Coronary artery (tissue), 2 donors: ENCODE measurements around the gene CHPT1.
"Not testable (repeated sequence)": the region's sequence is repeated elsewhere in the genome, so short reads cannot be mapped to it uniquely, and the experiment has no call there.

Source experiments
- DNase-seq: peaks from one replicate; pipeline ENCODE4 v3.0.0-alpha.2; 2017; ENCODE audit warnings: low spot score
- H3K27ac ChIP-seq, 2 donors: fragments of 200-600 bp; sonication (generic); one replicate each; pipeline ENCODE4 v1.5.1; 2016 to 2019
- H3K4me3 ChIP-seq: fragments of 200-600 bp; sonication (generic); 2 replicates; pipeline ENCODE4 v1.5.1; 2016; ENCODE audit warnings: mild to moderate bottlenecking, moderate library complexity
- CTCF ChIP-seq: fragments of 200-600 bp; sonication (generic); IDR thresholded peaks from one replicate; pipeline ENCODE4 v1.5.1; 2019; ENCODE audit warnings: antibody characterized with exemption

The CHPT1 gene

GRCh38 chr12:101654442-101654841 lies 43.0 kb upstream of the CHPT1 start:
- no peak for TF ChIP-seq CTCF
- H3K4me3 ChIP-seq: no peak overlapping the region
- H3K27ac ChIP-seq: no peak overlapping the region
- DNase-seq: no peak

- H3K27ac ChIP-seq: no peak overlapping the region
- H3K4me3 ChIP-seq: no peak overlapping the region
- no peak for TF ChIP-seq CTCF
Measured at GRCh38 chr12:101655393-101655792, 42.0 kb upstream of the CHPT1 start.

GRCh38 chr12:101660662-101661061 lies 36.8 kb upstream of the CHPT1 start:
- not testable (repeated sequence) for H3K27ac ChIP-seq, H3K4me3 ChIP-seq, DNase-seq

More at GRCh38 chr12:101655393-101655792, 42.0 kb upstream of the CHPT1 start:
- no peak for DNase-seq

GRCh38 chr12:101663298-101663697 lies 34.1 kb upstream of the CHPT1 start:
- DNase-seq: no peak
- Histone ChIP-seq H3K4me3 (no peak overlapping the region), H3K27ac (no peak overlapping the region)
- no peak for TF ChIP-seq CTCF

- no peak overlapping the region for H3K4me3 ChIP-seq
- no peak overlapping the region for H3K27ac ChIP-seq
- DNase-seq: no peak
- TF ChIP-seq CTCF: no peak
Measured at GRCh38 chr12:101664992-101665391, 32.4 kb upstream of the CHPT1 start.

- no peak for DNase-seq
- H3K4me3 ChIP-seq: no peak overlapping the region
- no peak for TF ChIP-seq CTCF
- H3K27ac ChIP-seq: no peak overlapping the region
Measured at GRCh38 chr12:101666052-101666728, 31.2 kb upstream of the CHPT1 start.

- H3K27ac ChIP-seq: no peak overlapping the region
- no peak overlapping the region for H3K4me3 ChIP-seq
- no peak for TF ChIP-seq CTCF
- DNase-seq: no peak
Measured at GRCh38 chr12:101667591-101667990, 29.8 kb upstream of the CHPT1 start.
